Thyroid gland (tissue), 4 donors: ENCODE data around the gene RAPGEF4. TPM values are rescaled to one million over a fixed set of nuclear protein-coding genes. Genes with fewer than 3 reads are reported as not detected.

ENCODE experiments used
- DNase-seq, 2 donors: peaks; one replicate each; pipeline ENCODE4 v3.0.0-alpha.2; 2019
- H3K27ac ChIP-seq, 3 donors: fragments of 200-600 bp; sonication (generic); 1 replicate in 2 of 3; 2 replicates in 1 of 3; pipeline ENCODE4 v1.5.1; 2016 to 2019; ENCODE audit warnings: mild to moderate bottlenecking in 1 of 3, moderate library complexity in 1 of 3
- H3K27me3 ChIP-seq: fragments of 200-600 bp; sonication (generic); one replicate; pipeline ENCODE4 v1.5.1; 2019
- H3K36me3 ChIP-seq, 2 donors: fragments of 200-600 bp; sonication (generic); one replicate each; pipeline ENCODE4 v1.5.1; 2016 to 2019
- H3K4me1 ChIP-seq, 2 donors: fragments of 200-600 bp; sonication (generic); one replicate each; pipeline ENCODE4 v1.5.1; 2017 to 2019
- H3K4me3 ChIP-seq, 3 donors: fragments of 200-600 bp; sonication (generic); replicated peaks in 1 of 3; 1 replicate in 2 of 3; 2 replicates in 1 of 3; pipeline ENCODE4 v1.5.1; 2016; ENCODE audit warnings: mild to moderate bottlenecking in 1 of 3
- H3K9me3 ChIP-seq: fragments of 200-600 bp; sonication (generic); one replicate; pipeline ENCODE4 v1.5.1; 2017
- CTCF ChIP-seq, 6 experiments: fragments of 200-600 bp in 3 of 6; fragments of 450-650 bp in 3 of 6; sonication (generic) in 3 of 6; IDR thresholded peaks; one replicate each; pipeline ENCODE4 v1.5.1; 2016 to 2019; ENCODE audit warnings: antibody characterized with exemption in 6 of 6, mild to moderate bottlenecking in 2 of 6, inconsistent platforms in 1 of 6, moderate library complexity in 1 of 6
- POLR2A ChIP-seq, 2 donors: fragments of 450-650 bp; IDR thresholded peaks; one replicate each; pipeline ENCODE4 v1.6.1; 2017; ENCODE audit warnings: antibody characterized with exemption in 2 of 2, mild to moderate bottlenecking in 2 of 2, moderate library complexity in 1 of 2
- WGBS, 2 donors: methylation state at CpG; one replicate each; pipeline ENCODE4 v1.1.5; 2017; 5-methylcytosine and 5-hydroxymethylcytosine counted together
- intact Hi-C: fragments of 100-400 bp; cut with DNase I; formaldehyde crosslinking; loops from one replicate; pipeline ENCODE4 v1.15.1; 2023
- total RNA-seq, 4 donors: library from RNA; depleted of rRNA; stranded (reverse); fragments of >200 nt; gene quantifications; one replicate each; pipeline ENCODE4 v1.2.3, GENCODE V29; 2016

Gene RAPGEF4
- total RNA-seq, 4 donors from 2014 or later = 7.9 to 19.6 (median 12.1) TPM

DNA sequence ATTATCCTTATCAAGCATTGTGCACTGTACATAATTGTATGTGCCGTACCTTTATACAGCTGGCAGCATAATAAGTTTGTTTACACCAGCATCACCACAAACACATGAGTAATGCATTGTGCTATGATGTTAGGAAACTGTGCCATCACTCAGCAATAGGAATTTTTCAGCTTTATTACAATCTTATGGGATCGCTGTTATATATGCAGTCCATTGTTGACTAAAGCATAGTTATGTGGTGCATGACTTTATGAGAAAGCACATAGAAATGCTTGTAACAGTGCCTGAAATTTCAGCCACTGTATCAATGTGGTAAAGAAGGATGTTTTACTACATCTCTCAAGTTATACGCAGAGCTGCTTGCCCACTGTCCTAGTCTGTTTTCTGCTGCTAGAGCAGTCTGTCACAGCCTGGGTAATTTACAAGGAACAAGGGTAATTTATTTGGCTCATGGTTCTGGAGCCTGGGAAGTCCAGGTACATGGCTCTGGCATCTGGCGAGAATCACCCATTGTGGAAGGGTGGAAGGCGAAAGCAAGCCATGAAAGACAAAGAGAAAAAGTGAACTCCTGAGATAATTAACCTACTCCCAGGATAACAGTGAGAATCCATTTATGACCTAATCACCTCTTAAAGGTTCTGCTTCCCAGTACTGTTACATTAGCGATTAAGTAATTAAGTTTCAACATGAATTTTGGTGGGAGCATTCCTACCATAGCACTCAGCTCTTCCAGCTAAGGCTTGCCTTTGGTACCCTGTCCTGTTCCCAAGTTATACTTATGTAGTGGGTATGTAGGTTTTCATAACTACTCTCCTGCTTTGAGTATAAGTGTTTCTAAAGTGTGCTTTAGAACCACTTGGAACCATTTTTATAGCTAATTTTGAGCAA, 344.6 kb downstream of the RAPGEF4 start:
- Histone ChIP-seq H3K9me3 (no peaks in the 10 kb centered on the region), H3K4me1 (peaks cover 6 to 10% of the 10 kb centered on the region in 2 donors), H3K27me3 (no peaks in the 10 kb centered on the region), H3K27ac (no peak overlapping the region), H3K36me3 (no peaks in the 10 kb centered on the region), H3K4me3 (no peak overlapping the region)
- DNase-seq = no peak
- intact Hi-C loops = loop anchor here (10.0 kb wide), 1 partner anchor 135 kb away; no protein-coding TSS in a partner anchor
- TF ChIP-seq POLR2A (IDR thresholded peaks at IDR 0.05) = no peak
- no peak for TF ChIP-seq CTCF (IDR thresholded peaks at IDR 0.05)
- 97 to 98% methylated on average over 6 of the region's 6 CpGs for WGBS, 2 donors

GRCh38 chr2:173086518-173087213, 351.0 kb downstream of the RAPGEF4 start:
- H3K27ac ChIP-seq = peak overlapping the region; percentile 21 to 84 (median 56)
- no peaks in the 10 kb centered on the region for H3K9me3 ChIP-seq
- no peaks in the 10 kb centered on the region for H3K27me3 ChIP-seq
- peak; percentile 30 to 36 for DNase-seq
- H3K4me3 ChIP-seq = no peak overlapping the region
- WGBS, 2 donors = 32 to 39% methylated on average over 2 of the region's 2 CpGs
- intact Hi-C loops = no loop called here
- H3K36me3 ChIP-seq = no peaks in the 10 kb centered on the region
- H3K4me1 ChIP-seq = peaks cover 19 to 27% of the 10 kb centered on the region in 2 donors
- TF ChIP-seq CTCF (IDR thresholded peaks at IDR 0.05) (no peak), POLR2A (IDR thresholded peaks at IDR 0.05) (no peak)

GRCh38 chr2:173087214-173087581, 351.6 kb downstream of the RAPGEF4 start:
- DNase-seq = no peak
- Histone ChIP-seq H3K9me3 (no peaks in the 10 kb centered on the region), H3K27me3 (no peaks in the 10 kb centered on the region), H3K4me1 (peaks cover 19 to 25% of the 10 kb centered on the region in 2 donors), H3K27ac (peak overlapping the region; percentile 21 to 84 (median 56)), H3K4me3 (no peak overlapping the region), H3K36me3 (no peaks in the 10 kb centered on the region)
- TF ChIP-seq CTCF (IDR thresholded peaks at IDR 0.05) (no peak), POLR2A (IDR thresholded peaks at IDR 0.05) (no peak)
- WGBS, 2 donors = 66 to 78% methylated on average over 1 of the region's 1 CpG
- intact Hi-C loops = no loop called here

DNA sequence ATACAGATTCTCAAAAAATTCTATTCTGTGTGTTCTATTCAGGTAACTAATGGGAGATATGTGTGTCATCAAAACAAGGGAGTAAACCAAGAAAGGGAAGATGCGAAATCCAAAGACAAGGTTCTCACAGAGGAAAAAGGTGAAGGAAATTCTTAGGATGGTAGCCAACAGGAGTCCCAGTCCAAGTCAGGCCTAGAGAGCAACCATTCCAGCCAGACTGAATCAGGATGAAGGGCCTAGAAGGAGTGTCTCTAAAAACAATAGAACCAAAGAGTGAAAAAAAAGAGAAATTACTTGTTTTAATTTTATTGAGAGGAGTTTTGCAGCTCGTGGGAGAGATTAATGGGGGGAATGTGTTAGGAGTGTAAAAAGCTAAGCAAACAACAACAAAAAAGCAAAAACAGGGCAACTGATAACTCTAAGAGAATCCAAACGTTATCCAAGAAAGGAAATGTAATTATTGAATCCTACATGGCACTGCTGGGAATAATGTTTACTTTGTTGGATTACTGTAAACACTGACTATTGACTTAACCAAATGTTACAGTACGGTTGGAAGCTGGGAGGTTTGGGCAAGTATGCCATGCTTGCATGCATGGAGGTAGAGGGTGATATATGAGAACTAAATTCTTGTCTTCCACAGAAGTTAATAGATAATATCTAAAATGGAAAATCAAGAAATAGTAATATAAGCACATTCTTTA, 352.3 kb downstream of the RAPGEF4 start:
- Histone ChIP-seq H3K27ac (peak overlapping the region in 2 of 3 donors; percentile 20 to 84), H3K4me3 (no peak overlapping the region), H3K27me3 (no peaks in the 10 kb centered on the region), H3K36me3 (no peaks in the 10 kb centered on the region), H3K9me3 (no peaks in the 10 kb centered on the region), H3K4me1 (peaks cover 19 to 25% of the 10 kb centered on the region in 2 donors)
- WGBS, 2 donors = 76 to 78% methylated on average over 4 of the region's 4 CpGs
- intact Hi-C loops = no loop called here
- DNase-seq = no peak
- TF ChIP-seq CTCF (IDR thresholded peaks at IDR 0.05) = no peak
- TF ChIP-seq POLR2A (IDR thresholded peaks at IDR 0.05) = no peak
